ENCODE data around the gene ARHGAP10. TPM values are rescaled to one million over a fixed set of nuclear protein-coding genes. Genes with fewer than 3 reads are reported as not detected.

The ARHGAP10 gene
- total RNA-seq, 1 experiment from 2014 or later = 36.6 TPM

DNA sequence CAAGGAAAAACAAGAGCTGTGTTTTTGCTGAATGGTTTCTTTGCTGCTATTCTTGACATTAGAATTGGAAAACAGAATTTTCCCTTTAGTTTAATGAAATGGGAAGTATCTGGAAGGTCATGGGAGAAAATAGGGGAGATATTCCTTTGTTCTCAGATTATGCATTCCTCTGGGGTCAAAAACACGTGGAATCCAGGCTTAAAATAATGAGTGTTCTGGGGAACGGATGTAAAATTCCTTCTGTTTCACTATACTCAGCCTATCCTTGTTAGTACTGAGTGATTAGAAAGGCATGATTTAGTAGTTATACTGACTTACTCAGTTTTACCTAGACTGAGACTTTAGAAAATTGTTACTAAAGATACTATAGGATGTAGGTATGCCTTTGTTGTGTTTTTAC lies 107.3 kb downstream of the ARHGAP10 start:
- no peak for TF ChIP-seq CTCF (IDR thresholded peaks at IDR 0.05; ENCODE audit: insufficient read depth in 1 of 2, low read depth in 1 of 2, low read length in 1 of 2, severe bottlenecking in 1 of 2, unreplicated experiment in 1 of 2)
- H3K27me3 ChIP-seq (replicated peaks; ENCODE audit: control insufficient read depth, insufficient read depth, low read length) = no peaks in the 10 kb centered on the region
- Mint-ChIP-seq H3K9me3 (ENCODE audit: unreplicated experiment) (no peaks in the 10 kb centered on the region), H3K36me3 (ENCODE audit: insufficient read depth, unreplicated experiment) (peaks cover 14% of the 10 kb centered on the region), H3K27me3 (ENCODE audit: insufficient read depth, unreplicated experiment) (no peaks in the 10 kb centered on the region), H3K4me3 (ENCODE audit: unreplicated experiment) (no peak overlapping the region), H3K27ac (ENCODE audit: unreplicated experiment) (no peak overlapping the region), H3K4me1 (ENCODE audit: low read depth, unreplicated experiment) (peaks cover 10% of the 10 kb centered on the region)
- H3K4me3 ChIP-seq (ENCODE audit: low read depth, low read length) = no peak overlapping the region
- DNase-seq = no peak
- no peaks in the 10 kb centered on the region for H3K9me3 ChIP-seq
- no peaks in the 10 kb centered on the region for H3K36me3 ChIP-seq (ENCODE audit: control insufficient read depth, insufficient read depth, low read length)
- ChIA-PET POLR2A (no interaction called here), CTCF (interaction anchor here (1.6 kb wide), 1 partner anchor 28 kb away, joined by 8 read pairs; no protein-coding TSS in a partner anchor)
- peaks cover 8% of the 10 kb centered on the region for H3K4me1 ChIP-seq
- intact Hi-C loops (cut with micrococcal nuclease; ENCODE audit: unreplicated experiment) = no loop called here
- no TSS peak for BruUV-seq (replicated peaks)

- no peak overlapping the region for H3K27ac Mint-ChIP-seq (ENCODE audit: unreplicated experiment)
- H3K9me3 ChIP-seq = no peaks in the 10 kb centered on the region
- no peaks in the 10 kb centered on the region for H3K27me3 Mint-ChIP-seq (ENCODE audit: insufficient read depth, unreplicated experiment)
- H3K4me3 ChIP-seq (ENCODE audit: low read depth, low read length) = no peak overlapping the region
- peaks cover 13% of the 10 kb centered on the region for H3K4me1 ChIP-seq
- H3K36me3 ChIP-seq (ENCODE audit: control insufficient read depth, insufficient read depth, low read length) = no peaks in the 10 kb centered on the region
- POLR2A ChIA-PET = no interaction called here
- H3K36me3 Mint-ChIP-seq (ENCODE audit: insufficient read depth, unreplicated experiment) = peaks cover 14% of the 10 kb centered on the region
- H3K4me3 Mint-ChIP-seq (ENCODE audit: unreplicated experiment) = no peak overlapping the region
- peaks cover 10% of the 10 kb centered on the region for H3K4me1 Mint-ChIP-seq (ENCODE audit: low read depth, unreplicated experiment)
- H3K27me3 ChIP-seq (replicated peaks; ENCODE audit: control insufficient read depth, insufficient read depth, low read length) = no peaks in the 10 kb centered on the region
- no TSS peak for BruUV-seq (replicated peaks)
- no peak for TF ChIP-seq CTCF (IDR thresholded peaks at IDR 0.05; ENCODE audit: insufficient read depth in 1 of 2, low read depth in 1 of 2, low read length in 1 of 2, severe bottlenecking in 1 of 2, unreplicated experiment in 1 of 2)
- intact Hi-C loops (cut with micrococcal nuclease; ENCODE audit: unreplicated experiment) = loop anchor here (5.0 kb wide), 1 partner anchor 67 kb away; no protein-coding TSS in a partner anchor
- CTCF ChIA-PET = interaction anchor here (1.6 kb wide), 1 partner anchor 27 kb away, joined by 8 read pairs; no protein-coding TSS in a partner anchor
- DNase-seq = no peak
- H3K9me3 Mint-ChIP-seq (ENCODE audit: unreplicated experiment) = no peaks in the 10 kb centered on the region
These were observed 107.8 kb downstream of the ARHGAP10 start for GRCh38 chr4:147839663-147840062.

DNA sequence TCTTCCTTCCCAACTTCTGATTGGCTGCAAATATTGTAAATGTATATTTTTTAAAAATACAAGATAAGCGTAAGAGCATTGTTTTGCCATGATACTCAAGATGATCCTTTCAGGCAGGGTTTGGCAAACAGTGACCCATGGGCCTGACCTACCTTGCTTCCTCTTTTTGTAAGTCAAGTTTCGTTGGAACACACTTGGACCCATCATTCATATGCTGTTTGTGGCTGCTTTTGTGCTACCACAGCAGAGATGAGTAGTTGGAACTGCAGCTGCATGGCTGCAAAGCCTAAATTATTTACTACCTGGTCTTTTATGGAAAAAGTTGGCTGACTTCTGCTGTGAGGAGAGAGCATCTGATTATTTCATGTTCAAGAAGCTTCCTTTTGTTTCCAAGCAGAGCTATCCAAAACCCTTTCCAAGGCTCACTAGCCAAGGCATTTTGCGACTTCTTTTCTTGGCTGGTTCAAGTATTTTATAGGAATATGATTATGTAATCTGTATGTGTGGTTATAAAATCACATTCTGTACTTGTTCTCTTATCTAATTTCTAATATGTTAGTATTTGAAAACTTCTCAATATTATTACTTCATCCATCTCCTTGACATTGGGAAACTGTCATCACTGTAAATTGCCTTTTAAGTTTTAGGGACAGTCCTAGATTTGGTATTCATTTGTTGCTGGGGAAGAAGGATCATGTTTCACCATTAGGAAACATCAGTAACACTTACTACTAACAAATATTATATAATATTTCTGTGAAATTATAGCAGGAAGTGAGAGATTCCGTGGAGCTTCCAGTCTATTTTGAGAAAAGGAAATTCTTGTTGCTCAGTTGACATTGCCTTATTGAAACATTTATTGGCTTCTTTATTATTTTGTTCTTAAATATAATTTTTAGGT lies 109.2 kb downstream of the ARHGAP10 start:
- Mint-ChIP-seq H3K27ac (ENCODE audit: unreplicated experiment) (no peak overlapping the region), H3K9me3 (ENCODE audit: unreplicated experiment) (no peaks in the 10 kb centered on the region), H3K4me3 (ENCODE audit: unreplicated experiment) (no peak overlapping the region), H3K4me1 (ENCODE audit: low read depth, unreplicated experiment) (peaks cover 10% of the 10 kb centered on the region), H3K36me3 (ENCODE audit: insufficient read depth, unreplicated experiment) (peaks cover 14% of the 10 kb centered on the region), H3K27me3 (ENCODE audit: insufficient read depth, unreplicated experiment) (no peaks in the 10 kb centered on the region)
- peaks cover 19% of the 10 kb centered on the region for H3K4me1 ChIP-seq
- ChIA-PET POLR2A (no interaction called here), CTCF (interaction anchor here (1.3 kb wide), 1 partner anchor 26 kb away, joined by 7 read pairs; no protein-coding TSS in a partner anchor)
- no peak overlapping the region for H3K4me3 ChIP-seq (ENCODE audit: low read depth, low read length)
- TF ChIP-seq CTCF (IDR thresholded peaks at IDR 0.05; ENCODE audit: insufficient read depth in 1 of 2, low read depth in 1 of 2, low read length in 1 of 2, severe bottlenecking in 1 of 2, unreplicated experiment in 1 of 2) = no peak
- H3K9me3 ChIP-seq = no peaks in the 10 kb centered on the region
- no peak for DNase-seq
- intact Hi-C loops (cut with micrococcal nuclease; ENCODE audit: unreplicated experiment) = loop anchor here (5.0 kb wide), 1 partner anchor 69 kb away; no protein-coding TSS in a partner anchor
- BruUV-seq (replicated peaks) = no TSS peak
- no peaks in the 10 kb centered on the region for H3K36me3 ChIP-seq (ENCODE audit: control insufficient read depth, insufficient read depth, low read length)
- no peaks in the 10 kb centered on the region for H3K27me3 ChIP-seq (replicated peaks; ENCODE audit: control insufficient read depth, insufficient read depth, low read length)
